22Rv1 (cell line): ENCODE measurements around the gene BMP4.

Experiments
- ZFX ChIP-seq: fragments of 450-650 bp; IDR thresholded peaks from 2 replicates; pipeline ENCODE4 v1.6.1; 2017; ENCODE audit warnings: antibody characterized with exemption, borderline replicate concordance
- TF ChIP-seq, protein P1 (sequence below): fragments of 450-650 bp; IDR thresholded peaks from 2 replicates; pipeline ENCODE4 v1.5.1; 2017; ENCODE audit warnings: mild to moderate bottlenecking

DNA sequence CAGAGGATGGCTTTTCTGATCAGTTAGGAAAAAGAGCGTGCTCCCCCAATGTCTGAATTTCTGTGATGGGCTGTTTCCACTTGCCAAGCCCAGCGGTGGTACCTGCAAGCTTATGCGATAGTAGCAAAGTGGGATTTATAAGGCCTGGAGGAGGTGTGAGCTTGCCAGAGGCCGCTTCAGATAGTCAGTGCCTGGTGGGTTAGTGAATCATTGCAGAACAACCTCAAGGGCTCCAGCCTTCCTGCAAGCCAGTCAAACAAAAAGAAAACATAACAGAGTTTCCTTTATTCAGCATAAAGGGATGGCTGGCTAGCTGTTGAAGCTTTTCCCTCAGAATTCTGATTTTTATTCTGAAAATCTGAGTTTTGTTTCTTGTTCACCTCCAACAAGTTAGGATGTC lies 7.6 kb upstream of the BMP4 start:
- TF ChIP-seq, protein P1, sequence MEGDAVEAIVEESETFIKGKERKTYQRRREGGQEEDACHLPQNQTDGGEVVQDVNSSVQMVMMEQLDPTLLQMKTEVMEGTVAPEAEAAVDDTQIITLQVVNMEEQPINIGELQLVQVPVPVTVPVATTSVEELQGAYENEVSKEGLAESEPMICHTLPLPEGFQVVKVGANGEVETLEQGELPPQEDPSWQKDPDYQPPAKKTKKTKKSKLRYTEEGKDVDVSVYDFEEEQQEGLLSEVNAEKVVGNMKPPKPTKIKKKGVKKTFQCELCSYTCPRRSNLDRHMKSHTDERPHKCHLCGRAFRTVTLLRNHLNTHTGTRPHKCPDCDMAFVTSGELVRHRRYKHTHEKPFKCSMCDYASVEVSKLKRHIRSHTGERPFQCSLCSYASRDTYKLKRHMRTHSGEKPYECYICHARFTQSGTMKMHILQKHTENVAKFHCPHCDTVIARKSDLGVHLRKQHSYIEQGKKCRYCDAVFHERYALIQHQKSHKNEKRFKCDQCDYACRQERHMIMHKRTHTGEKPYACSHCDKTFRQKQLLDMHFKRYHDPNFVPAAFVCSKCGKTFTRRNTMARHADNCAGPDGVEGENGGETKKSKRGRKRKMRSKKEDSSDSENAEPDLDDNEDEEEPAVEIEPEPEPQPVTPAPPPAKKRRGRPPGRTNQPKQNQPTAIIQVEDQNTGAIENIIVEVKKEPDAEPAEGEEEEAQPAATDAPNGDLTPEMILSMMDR, result no peak
- no peak for TF ChIP-seq ZFX
